ENCODE data around the gene TRIM50.

- TF ChIP-seq CTCF (IDR thresholded peaks at IDR 0.05; ENCODE audit: low read length) = no peak
- no peak for TF ChIP-seq EZH2 (IDR thresholded peaks at IDR 0.05; ENCODE audit: borderline replicate concordance, low read length)
These were observed 23.8 kb downstream of the TRIM50 start for GRCh38 chr7:73304071-73304470.
